GM18526 (cell line): Measurements from ENCODE around the gene CD28.

Source experiments
- POLR2A ChIP-seq: IDR thresholded peaks from 3 replicates; pipeline ENCODE4 v1.6.1; 2011; ENCODE audit not compliant: insufficient read length; ENCODE audit errors: extremely low read depth

The CD28 gene

GRCh38 chr2:203705178-203705577 lies 1.3 kb upstream of the CD28 start:
- no peak for TF ChIP-seq POLR2A

- no peak for TF ChIP-seq POLR2A
Measured at GRCh38 chr2:203707530-203707929, 1.1 kb downstream of the CD28 start.

GRCh38 chr2:203708846-203709396 lies 2.5 kb downstream of the CD28 start:
- TF ChIP-seq POLR2A: no peak

- no peak for TF ChIP-seq POLR2A
Measured at GRCh38 chr2:203709416-203710040, 3.1 kb downstream of the CD28 start.

GRCh38 chr2:203710226-203710625 lies 3.8 kb downstream of the CD28 start:
- no peak for TF ChIP-seq POLR2A

- TF ChIP-seq POLR2A: no peak
Measured at GRCh38 chr2:203710952-203711351, 4.5 kb downstream of the CD28 start.

GRCh38 chr2:203711399-203711798 lies 5.0 kb downstream of the CD28 start:
- no peak for TF ChIP-seq POLR2A

- no peak for TF ChIP-seq POLR2A
Measured at GRCh38 chr2:203713381-203713780, 6.9 kb downstream of the CD28 start.

GRCh38 chr2:203714112-203714511 lies 7.7 kb downstream of the CD28 start:
- TF ChIP-seq POLR2A: no peak

GRCh38 chr2:203715744-203716143 lies 9.3 kb downstream of the CD28 start:
- TF ChIP-seq POLR2A: no peak

GRCh38 chr2:203718087-203718486 lies 11.6 kb downstream of the CD28 start:
- no peak for TF ChIP-seq POLR2A

- no peak for TF ChIP-seq POLR2A
Measured at GRCh38 chr2:203719456-203720410, 13.3 kb downstream of the CD28 start.

- TF ChIP-seq POLR2A: no peak
Measured at GRCh38 chr2:203720915-203721672, 14.7 kb downstream of the CD28 start.

GRCh38 chr2:203721781-203722300 lies 15.4 kb downstream of the CD28 start:
- no peak for TF ChIP-seq POLR2A

GRCh38 chr2:203722411-203722810 lies 16.0 kb downstream of the CD28 start:
- no peak for TF ChIP-seq POLR2A
